GM23248 (cell line): ENCODE results near the gene RASSF8. TPM values are rescaled to one million over a fixed set of nuclear protein-coding genes. Genes with fewer than 3 reads are reported as not detected.

Source experiments
- DNase-seq: peaks from one replicate; pipeline ENCODE4 v3.0.0-alpha.2; 2015
- H2AFZ ChIP-seq: fragments of 200-600 bp; sonication (generic); 2 replicates; pipeline ENCODE4 v1.6.1; 2016; ENCODE audit warnings: antibody characterized with exemption
- H3F3A ChIP-seq: fragments of 200-600 bp; sonication (generic); 2 replicates; pipeline ENCODE4 v1.6.1; 2016; ENCODE audit warnings: mild to moderate bottlenecking, antibody characterized with exemption, mixed run types; ENCODE audit not compliant: insufficient read depth
- H3K27ac ChIP-seq: fragments of 200-600 bp; sonication (generic); 2 replicates; pipeline ENCODE4 v1.5.1; 2016; ENCODE audit warnings: mild to moderate bottlenecking
- H3K27me3 ChIP-seq: fragments of 200-600 bp; sonication (generic); replicated peaks from 2 replicates; pipeline ENCODE4 v1.6.1; 2016; ENCODE audit warnings: mild to moderate bottlenecking; ENCODE audit not compliant: insufficient read depth
- H3K36me3 ChIP-seq: fragments of 200-600 bp; sonication (generic); 2 replicates; pipeline ENCODE4 v1.6.1; 2016; ENCODE audit warnings: low read depth, mild to moderate bottlenecking
- H3K4me1 ChIP-seq: fragments of 200-600 bp; sonication (generic); 2 replicates; pipeline ENCODE4 v1.6.1; 2016; ENCODE audit warnings: mild to moderate bottlenecking; ENCODE audit not compliant: insufficient read depth
- H3K4me2 ChIP-seq: fragments of 200-600 bp; sonication (generic); one replicate; pipeline ENCODE4 v1.6.1; 2016; ENCODE audit warnings: mild to moderate bottlenecking; ENCODE audit not compliant: unreplicated experiment
- H3K4me3 ChIP-seq: fragments of 200-600 bp; sonication (generic); 2 replicates; pipeline ENCODE4 v1.5.1; 2016; ENCODE audit warnings: mild to moderate bottlenecking
- H3K79me2 ChIP-seq: fragments of 200-600 bp; sonication (generic); 2 replicates; pipeline ENCODE4 v1.6.1; 2016; ENCODE audit warnings: mild to moderate bottlenecking; ENCODE audit not compliant: insufficient read depth
- H3K9ac ChIP-seq: fragments of 200-600 bp; sonication (generic); 2 replicates; pipeline ENCODE4 v1.6.1; 2016; ENCODE audit warnings: mild to moderate bottlenecking
- H3K9me2 ChIP-seq: fragments of 200-600 bp; sonication (generic); 2 replicates; pipeline ENCODE4 v1.6.1; 2016; ENCODE audit warnings: mixed run types, mild to moderate bottlenecking, moderate library complexity; ENCODE audit not compliant: insufficient read depth
- H3K9me3 ChIP-seq: fragments of 200-600 bp; sonication (generic); one replicate; pipeline ENCODE4 v1.6.1; 2017; ENCODE audit warnings: low read depth
- H4K20me1 ChIP-seq: fragments of 200-600 bp; sonication (generic); 2 replicates; pipeline ENCODE4 v1.6.0; 2016; ENCODE audit not compliant: insufficient read depth
- EZH2 ChIP-seq: fragments of 200-600 bp; sonication (generic); IDR thresholded peaks from 2 replicates; pipeline ENCODE4 v1.6.1; 2018; ENCODE audit warnings: antibody characterized with exemption, mild to moderate bottlenecking; ENCODE audit not compliant: insufficient read depth, poor library complexity, severe bottlenecking
- EZH2phosphoT487 ChIP-seq: fragments of 200-600 bp; sonication (generic); IDR thresholded peaks from 2 replicates; pipeline ENCODE4 v1.6.1; 2018; ENCODE audit warnings: antibody characterized with exemption, moderate library complexity, mild to moderate bottlenecking, low read depth; ENCODE audit not compliant: insufficient read depth
- WGBS, 2 experiments: methylation state at CpG; one replicate each; pipeline ENCODE4 v1.1.6; 2015 to 2017; ENCODE audit warnings: low lambda C conversion rate in 2 of 2, low coverage in 1 of 2; ENCODE audit errors: missing lambda C conversion rate in 2 of 2; 5-methylcytosine and 5-hydroxymethylcytosine counted together
- in situ Hi-C: fragments of 300-500 bp; cut with MboI; formaldehyde crosslinking; loops from 2 replicates; pipeline ENCODE4 v1.15.0; 2020
- polyA plus RNA-seq: library from polyadenylated mRNA; unstranded; fragments of >200 nt; fragmentation: Nextera tagmentation; extraction: Ambion mirVana; gene quantifications from 2 replicates; pipeline ENCODE4 v1.2.1, GENCODE V29; 2016
- total RNA-seq: library from RNA; depleted of rRNA; stranded (reverse); fragments of >200 nt; shearing (Covaris generic); gene quantifications from 2 replicates; pipeline ENCODE4 v1.2.3, GENCODE V29; 2014

The RASSF8 gene
- total and polyA plus RNA-seq, 2 experiments from 2014 or later, result 11.2 to 80.1 TPM

GRCh38 chr12:26086936-26087335 is 128.5 kb downstream of the RASSF8 start:
- no peaks in the 10 kb centered on the region for H3K27me3 ChIP-seq
- no peaks in the 10 kb centered on the region for H3K9me2 ChIP-seq
- no peak for TF ChIP-seq EZH2phosphoT487
- no peak for TF ChIP-seq EZH2
- in situ Hi-C loops, result no loop called here
- H4K20me1 ChIP-seq, result no peaks in the 10 kb centered on the region
- 95 to 96% methylated on average over 1 of the region's 1 CpG for WGBS, 2 experiments
- no peaks in the 10 kb centered on the region for H3K36me3 ChIP-seq
- no peaks in the 10 kb centered on the region for H3K79me2 ChIP-seq
- no peak overlapping the region for H2AFZ ChIP-seq
- H3K27ac ChIP-seq, result no peak overlapping the region
- no peaks in the 10 kb centered on the region for H3K9me3 ChIP-seq
- no peak overlapping the region for H3K4me3 ChIP-seq
- no peaks in the 10 kb centered on the region for H3K4me1 ChIP-seq
- no peak overlapping the region for H3K4me2 ChIP-seq
- no peak overlapping the region for H3K9ac ChIP-seq
- no peak for DNase-seq
- H3F3A ChIP-seq, result no peaks in the 10 kb centered on the region

- 51 to 53% methylated on average over 2 of the region's 2 CpGs for WGBS, 2 experiments
- Histone ChIP-seq H3K27ac (no peak overlapping the region), H3K9ac (no peak overlapping the region), H4K20me1 (no peaks in the 10 kb centered on the region), H3K9me3 (no peaks in the 10 kb centered on the region), H3K4me1 (no peaks in the 10 kb centered on the region), H3K4me3 (no peak overlapping the region), H3F3A (no peaks in the 10 kb centered on the region), H3K36me3 (no peaks in the 10 kb centered on the region), H3K79me2 (no peaks in the 10 kb centered on the region), H3K9me2 (no peaks in the 10 kb centered on the region), H3K27me3 (no peaks in the 10 kb centered on the region), H3K4me2 (no peak overlapping the region), H2AFZ (no peak overlapping the region)
- in situ Hi-C loops, result no loop called here
- no peak for DNase-seq
- TF ChIP-seq EZH2 (no peak), EZH2phosphoT487 (no peak)
Measured at GRCh38 chr12:26088998-26089397, 130.5 kb downstream of the RASSF8 start.

- in situ Hi-C loops, result no loop called here
- Histone ChIP-seq H3K4me3 (no peak overlapping the region), H3K4me1 (no peaks in the 10 kb centered on the region), H3K9me3 (no peaks in the 10 kb centered on the region), H3K27ac (no peak overlapping the region), H4K20me1 (no peaks in the 10 kb centered on the region), H2AFZ (no peak overlapping the region), H3K79me2 (no peaks in the 10 kb centered on the region), H3K36me3 (no peaks in the 10 kb centered on the region), H3F3A (no peaks in the 10 kb centered on the region), H3K9ac (no peak overlapping the region), H3K9me2 (no peaks in the 10 kb centered on the region), H3K4me2 (no peak overlapping the region), H3K27me3 (no peaks in the 10 kb centered on the region)
- 86% methylated on average over 11 of the region's 11 CpGs for WGBS, 2 experiments
- TF ChIP-seq EZH2, result no peak
- TF ChIP-seq EZH2phosphoT487, result no peak
- no peak for DNase-seq
Measured at GRCh38 chr12:26090836-26091510, 132.5 kb downstream of the RASSF8 start.

GRCh38 chr12:26091822-26092221 is 133.3 kb downstream of the RASSF8 start:
- no peak for TF ChIP-seq EZH2
- TF ChIP-seq EZH2phosphoT487, result no peak
- no peaks in the 10 kb centered on the region for H3K27me3 ChIP-seq
- in situ Hi-C loops, result no loop called here

More at GRCh38 chr12:26091822-26092221, 133.3 kb downstream of the RASSF8 start:
- no peaks in the 10 kb centered on the region for H3K9me3 ChIP-seq
- H3K4me3 ChIP-seq, result no peak overlapping the region
- H3K27ac ChIP-seq, result no peak overlapping the region
- DNase-seq, result no peak
- no peaks in the 10 kb centered on the region for H3F3A ChIP-seq
- H3K79me2 ChIP-seq, result no peaks in the 10 kb centered on the region
- H3K4me1 ChIP-seq, result no peaks in the 10 kb centered on the region
- WGBS, 2 experiments, result 56 to 62% methylated on average over 6 of the region's 6 CpGs
- no peak overlapping the region for H2AFZ ChIP-seq
- H4K20me1 ChIP-seq, result no peaks in the 10 kb centered on the region
- no peak overlapping the region for H3K4me2 ChIP-seq
- H3K9ac ChIP-seq, result no peak overlapping the region
- H3K36me3 ChIP-seq, result no peaks in the 10 kb centered on the region
- H3K9me2 ChIP-seq, result no peaks in the 10 kb centered on the region
